Stimulated activated CD4-positive, alpha-beta T cell treated with anti-CD3 and anti-CD28 coated beads, Interleukin-4, amount 100 ng/mL, for 24 hours (primary cell): ENCODE measurements around the gene SMIM9.

Experiments used
- DNase-seq: peaks from one replicate; pipeline ENCODE4 v3.0.0-alpha.2; 2020

Gene SMIM9

GRCh38 chrX:154815274-154815818 is 19.1 kb downstream of the SMIM9 start:
- no peak for DNase-seq

GRCh38 chrX:154813801-154814200 is 20.7 kb downstream of the SMIM9 start:
- DNase-seq: no peak

- DNase-seq: no peak
These were observed 21.9 kb downstream of the SMIM9 start for GRCh38 chrX:154812341-154813101.

GRCh38 chrX:154809939-154810665 is 24.4 kb downstream of the SMIM9 start:
- no peak for DNase-seq

- DNase-seq: no peak
These were observed 27.5 kb downstream of the SMIM9 start for GRCh38 chrX:154806837-154807501.

GRCh38 chrX:154805696-154806091 is 28.8 kb downstream of the SMIM9 start:
- no peak for DNase-seq

GRCh38 chrX:154804957-154805695 is 29.3 kb downstream of the SMIM9 start, which contains the start of gene MPP1:
TSS of gene MPP1 (minus strand) at chrX:154805485. CDS start at chrX:154805373, 112 bp downstream.
- peak; percentile 62 for DNase-seq

- no peak for DNase-seq
These were observed 30.1 kb downstream of the SMIM9 start for GRCh38 chrX:154804261-154804956.

GRCh38 chrX:154802947-154803346 is 31.5 kb downstream of the SMIM9 start:
- DNase-seq: no peak

GRCh38 chrX:154800478-154801210 is 33.8 kb downstream of the SMIM9 start:
- DNase-seq: no peak

GRCh38 chrX:154799556-154800348 is 34.7 kb downstream of the SMIM9 start:
- no peak for DNase-seq

GRCh38 chrX:154797006-154797405 is 37.5 kb downstream of the SMIM9 start:
- DNase-seq: no peak

- no peak for DNase-seq
These were observed 39.4 kb downstream of the SMIM9 start for GRCh38 chrX:154795016-154795415.

- no peak for DNase-seq
These were observed 41.2 kb downstream of the SMIM9 start for GRCh38 chrX:154793084-154793795.

GRCh38 chrX:154791939-154792338 is 42.5 kb downstream of the SMIM9 start:
- no peak for DNase-seq

- DNase-seq: no peak
These were observed 43.0 kb downstream of the SMIM9 start for GRCh38 chrX:154791467-154791866.

GRCh38 chrX:154785716-154786115 is 48.7 kb downstream of the SMIM9 start:
- no peak for DNase-seq

- DNase-seq: no peak
These were observed 50.1 kb downstream of the SMIM9 start for GRCh38 chrX:154784149-154784995.

- no peak for DNase-seq
These were observed 53.5 kb downstream of the SMIM9 start for GRCh38 chrX:154780968-154781367.
